CD4-positive, alpha-beta T cell treated with Interleukin-17A for 4 hours (primary cell): ENCODE data around the gene NBAS.

Source experiments
- DNase-seq: peaks from one replicate; pipeline ENCODE4 v3.0.0-alpha.2; 2020; ENCODE audit warnings: mixed read lengths

The NBAS gene

GRCh38 chr2:15400240-15400826 is 160.8 kb downstream of the NBAS start:
- DNase-seq, result no peak

- no peak for DNase-seq
These were observed 161.9 kb downstream of the NBAS start for GRCh38 chr2:15399241-15399640.

GRCh38 chr2:15391751-15392150 is 169.4 kb downstream of the NBAS start:
- no peak for DNase-seq

- no peak for DNase-seq
These were observed 171.2 kb downstream of the NBAS start for GRCh38 chr2:15389895-15390294.

- no peak for DNase-seq
These were observed 171.8 kb downstream of the NBAS start for GRCh38 chr2:15389326-15389700.

GRCh38 chr2:15388406-15389325 is 172.5 kb downstream of the NBAS start:
- DNase-seq, result no peak

- no peak for DNase-seq
These were observed 175.9 kb downstream of the NBAS start for GRCh38 chr2:15385184-15385583.

- DNase-seq, result no peak
These were observed 177.3 kb downstream of the NBAS start for GRCh38 chr2:15383695-15384350.

GRCh38 chr2:15378148-15378908 is 182.8 kb downstream of the NBAS start:
- no peak for DNase-seq

- DNase-seq, result no peak
These were observed 183.9 kb downstream of the NBAS start for GRCh38 chr2:15377202-15377601.

GRCh38 chr2:15372019-15372418 is 189.1 kb downstream of the NBAS start:
- no peak for DNase-seq

GRCh38 chr2:15369129-15369528 is 192.0 kb downstream of the NBAS start:
- no peak for DNase-seq

- no peak for DNase-seq
These were observed 193.4 kb downstream of the NBAS start for GRCh38 chr2:15367715-15368114.

- DNase-seq, result no peak
These were observed 193.9 kb downstream of the NBAS start for GRCh38 chr2:15367205-15367604.

GRCh38 chr2:15365411-15365810 is 195.7 kb downstream of the NBAS start:
- no peak for DNase-seq

GRCh38 chr2:15364561-15364960 is 196.6 kb downstream of the NBAS start:
- no peak for DNase-seq

- no peak for DNase-seq
These were observed 197.4 kb downstream of the NBAS start for GRCh38 chr2:15363734-15364133.

GRCh38 chr2:15363142-15363541 is 198.0 kb downstream of the NBAS start:
- no peak for DNase-seq

- DNase-seq, result no peak
These were observed 201.2 kb downstream of the NBAS start for GRCh38 chr2:15359716-15360531.

GRCh38 chr2:15357922-15358321 is 203.2 kb downstream of the NBAS start:
- no peak for DNase-seq

GRCh38 chr2:15357186-15357585 is 203.9 kb downstream of the NBAS start:
- no peak for DNase-seq

GRCh38 chr2:15355386-15355785 is 205.7 kb downstream of the NBAS start:
- DNase-seq, result no peak
